Skeletal muscle tissue (tissue), 4 donors: Measurements from ENCODE around the gene DIS3L2. TPM values are rescaled to one million over a fixed set of nuclear protein-coding genes. Genes with fewer than 3 reads are reported as not detected.

Experiments
- H3K27ac ChIP-seq: one replicate; pipeline ENCODE4 v1.7.0; 2013; ENCODE audit warnings: mild to moderate bottlenecking, low read depth, low read length, inconsistent platforms
- H3K27me3 ChIP-seq, 3 donors: one replicate each; pipeline ENCODE4 v1.7.0; 2013; ENCODE audit warnings: low read length in 3 of 3; ENCODE audit not compliant: control insufficient read depth in 3 of 3, insufficient read depth in 3 of 3
- H3K36me3 ChIP-seq, 3 donors: one replicate each; pipeline ENCODE4 v1.7.0; 2013; ENCODE audit warnings: low read length in 3 of 3; ENCODE audit not compliant: control insufficient read depth in 3 of 3, insufficient read depth in 3 of 3
- H3K4me1 ChIP-seq, 3 donors: one replicate each; pipeline ENCODE4 v1.7.0; 2013; ENCODE audit warnings: low read length in 3 of 3, mild to moderate bottlenecking in 3 of 3; ENCODE audit not compliant: control insufficient read depth in 3 of 3, insufficient read depth in 3 of 3
- H3K4me3 ChIP-seq, 3 donors: one replicate each; pipeline ENCODE4 v1.7.0; 2013; ENCODE audit warnings: low read length in 3 of 3
- H3K9ac ChIP-seq, 3 donors: one replicate each; pipeline ENCODE4 v1.7.0; 2013; ENCODE audit warnings: low read length in 3 of 3, mild to moderate bottlenecking in 3 of 3, moderate library complexity in 2 of 3, low read depth in 1 of 3
- H3K9me3 ChIP-seq, 3 donors: one replicate each; pipeline ENCODE4 v1.7.0; 2013; ENCODE audit warnings: low read length in 3 of 3; ENCODE audit not compliant: control insufficient read depth in 3 of 3
- total RNA-seq: library from RNA; depleted of rRNA; stranded (reverse); fragments of >200 nt; gene quantifications from one replicate; pipeline ENCODE4 v1.2.3, GENCODE V29; 2014
- donor health status: Osteomylitis.

DIS3L2 gene
- total RNA-seq: 24.0 TPM

GRCh38 chr2:231961349-231962166 is at the start of gene DIS3L2:
DIS3L2 (plus strand) TSS chr2:231961713; CDS start chr2:232014928, 53,215 bp downstream.
- Histone ChIP-seq H3K4me1 (peaks cover 6 to 11% (median 10%) of the 10 kb centered on the region in 3 donors), H3K27ac (peak within 1 kb of the TSS; percentile 49), H3K27me3 (no peaks in the 10 kb centered on the region), H3K4me3 (peak within 1 kb of the TSS; percentile 83 to 97 (median 97)), H3K9ac (peak within 1 kb of the TSS; percentile 87 to 96 (median 94)), H3K36me3 (no peaks in the 10 kb centered on the region), H3K9me3 (no peaks in the 10 kb centered on the region)

- Histone ChIP-seq H3K9ac (no peak overlapping the region), H3K4me1 (peaks cover 0 to 3% (median 0%) of the 10 kb centered on the region in 3 donors), H3K36me3 (no peaks in the 10 kb centered on the region), H3K9me3 (no peaks in the 10 kb centered on the region), H3K27ac (no peak overlapping the region), H3K27me3 (peaks cover 0 to 14% (median 14%) of the 10 kb centered on the region in 3 donors), H3K4me3 (no peak overlapping the region)
Observed at GRCh38 chr2:231914077-231914690, 47.3 kb upstream of the DIS3L2 start.

- Histone ChIP-seq H3K4me3 (no peak overlapping the region), H3K36me3 (no peaks in the 10 kb centered on the region), H3K9ac (no peak overlapping the region), H3K9me3 (no peaks in the 10 kb centered on the region), H3K27ac (no peak overlapping the region), H3K4me1 (peaks cover 0 to 3% (median 0%) of the 10 kb centered on the region in 3 donors), H3K27me3 (peaks cover 2 to 30% (median 26%) of the 10 kb centered on the region in 3 donors)
Observed at GRCh38 chr2:231917280-231918066, 44.0 kb upstream of the DIS3L2 start.

- Histone ChIP-seq H3K4me3 (no peak overlapping the region), H3K9me3 (no peaks in the 10 kb centered on the region), H3K4me1 (peaks cover 0 to 3% (median 0%) of the 10 kb centered on the region in 3 donors), H3K9ac (no peak overlapping the region), H3K27ac (no peak overlapping the region), H3K36me3 (no peaks in the 10 kb centered on the region), H3K27me3 (peaks cover 5 to 43% (median 38%) of the 10 kb centered on the region in 3 donors)
Observed at GRCh38 chr2:231918501-231919330, 42.8 kb upstream of the DIS3L2 start.

GRCh38 chr2:231919341-231920035 is 42.0 kb upstream of the DIS3L2 start:
- Histone ChIP-seq H3K27me3 (peaks cover 13 to 50% (median 46%) of the 10 kb centered on the region in 3 donors), H3K27ac (no peak overlapping the region), H3K36me3 (no peaks in the 10 kb centered on the region), H3K4me3 (no peak overlapping the region), H3K9me3 (no peaks in the 10 kb centered on the region), H3K9ac (no peak overlapping the region), H3K4me1 (peaks cover 0 to 3% (median 0%) of the 10 kb centered on the region in 3 donors)

- Histone ChIP-seq H3K4me3 (no peak overlapping the region), H3K9ac (no peak overlapping the region), H3K36me3 (no peaks in the 10 kb centered on the region), H3K4me1 (peaks cover 4 to 8% (median 6%) of the 10 kb centered on the region in 3 donors), H3K27me3 (peaks cover 20 to 59% (median 54%) of the 10 kb centered on the region in 3 donors), H3K9me3 (no peaks in the 10 kb centered on the region), H3K27ac (no peak overlapping the region)
Observed at GRCh38 chr2:231920366-231920765, 41.1 kb upstream of the DIS3L2 start.

GRCh38 chr2:231920795-231921194 is 40.7 kb upstream of the DIS3L2 start:
- H3K27me3 ChIP-seq: peaks cover 25 to 63% (median 57%) of the 10 kb centered on the region in 3 donors
- H3K9me3 ChIP-seq: no peaks in the 10 kb centered on the region
- H3K9ac ChIP-seq: no peak overlapping the region
- no peaks in the 10 kb centered on the region for H3K36me3 ChIP-seq
- H3K27ac ChIP-seq: no peak overlapping the region
- H3K4me3 ChIP-seq: no peak overlapping the region
- H3K4me1 ChIP-seq: peaks cover 8 to 12% (median 10%) of the 10 kb centered on the region in 3 donors

GRCh38 chr2:231922311-231923009 is 39.1 kb upstream of the DIS3L2 start:
- Histone ChIP-seq H3K4me3 (no peak overlapping the region), H3K9ac (no peak overlapping the region), H3K9me3 (no peaks in the 10 kb centered on the region), H3K4me1 (peaks cover 23 to 28% (median 27%) of the 10 kb centered on the region in 3 donors), H3K36me3 (no peaks in the 10 kb centered on the region), H3K27ac (no peak overlapping the region), H3K27me3 (peaks cover 41 to 73% (median 67%) of the 10 kb centered on the region in 3 donors)
